Erythroblast (primary cell): Measurements from ENCODE around the gene DROSHA.

Experiments used
- GATA1 ChIP-seq: IDR thresholded peaks from 2 replicates; pipeline ENCODE4 v1.6.1; 2011; ENCODE audit warnings: low read depth, mild to moderate bottlenecking, control low read depth, low read length, moderate library complexity
- POLR2A ChIP-seq: IDR thresholded peaks from 2 replicates; pipeline ENCODE4 v1.6.1; 2011; ENCODE audit warnings: mild to moderate bottlenecking, low read length

DNA sequence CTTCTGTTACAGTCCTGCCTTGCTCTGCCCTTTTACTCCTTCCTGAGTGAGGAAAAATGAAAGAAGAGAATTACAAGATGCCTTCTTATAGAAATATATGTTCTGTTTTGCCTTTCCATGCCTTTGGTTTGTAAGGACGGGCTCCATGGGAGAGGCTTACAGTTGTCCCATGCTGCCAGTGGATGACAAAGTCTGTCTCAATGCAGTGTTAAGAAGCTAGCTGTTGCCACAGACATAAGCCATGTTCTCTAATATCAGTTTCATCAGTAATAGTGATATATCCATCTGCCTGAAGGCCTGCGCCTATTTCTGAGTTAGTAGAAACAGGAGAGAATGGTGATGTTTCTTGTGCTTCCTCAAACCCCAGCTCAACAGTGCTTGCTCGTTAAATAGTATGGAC, 28.0 kb upstream of the DROSHA start:
- no peak for TF ChIP-seq POLR2A
- no peak for TF ChIP-seq GATA1
